DLD1 (cell line): ENCODE data around the gene CHRNG.

ENCODE experiments used
- in situ Hi-C: cut with HindIII; loops from 2 replicates; pipeline ENCODE4 v1.10.0; 2017; ENCODE audit warnings: low sequenced_read_pairs

CHRNG gene

DNA sequence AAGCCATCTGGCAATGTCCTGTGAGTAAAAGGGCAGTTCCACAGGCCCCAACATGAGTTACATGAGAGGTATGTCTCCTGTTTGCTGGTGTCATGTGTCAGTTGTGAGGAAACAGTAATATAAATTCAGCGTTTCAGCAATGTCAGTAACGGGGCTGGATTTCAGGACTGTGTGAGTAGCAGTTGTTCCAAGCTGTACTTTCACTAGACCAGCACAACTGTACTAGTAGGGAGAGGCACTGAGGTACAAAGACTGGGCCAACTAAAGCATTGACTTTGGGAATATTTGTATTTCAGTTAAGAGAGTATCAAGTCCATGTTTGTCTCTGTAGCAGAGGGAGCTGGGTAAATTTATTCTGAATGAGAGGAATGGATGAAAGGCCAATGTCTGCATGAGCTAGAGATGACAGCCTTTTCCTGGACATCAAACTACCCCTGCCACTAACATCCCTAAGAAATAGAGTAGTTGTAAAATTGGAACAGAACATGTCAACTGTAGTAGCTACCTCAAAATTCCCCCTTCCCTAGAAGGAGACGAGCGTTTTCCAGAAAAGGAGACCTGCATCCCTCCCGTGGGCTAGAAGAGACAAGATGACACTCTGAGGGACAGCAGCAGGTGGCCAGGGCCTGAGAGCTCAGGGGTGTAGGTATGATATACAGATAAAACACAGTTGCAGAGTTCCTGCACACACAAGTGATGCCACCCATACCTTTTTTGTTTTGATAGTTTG is 35.3 kb downstream of the CHRNG start:
- in situ Hi-C loops = loop anchor here (25.0 kb wide), 1 partner anchor 437 kb away; the partner anchor contains the start of gene NGEF

DNA sequence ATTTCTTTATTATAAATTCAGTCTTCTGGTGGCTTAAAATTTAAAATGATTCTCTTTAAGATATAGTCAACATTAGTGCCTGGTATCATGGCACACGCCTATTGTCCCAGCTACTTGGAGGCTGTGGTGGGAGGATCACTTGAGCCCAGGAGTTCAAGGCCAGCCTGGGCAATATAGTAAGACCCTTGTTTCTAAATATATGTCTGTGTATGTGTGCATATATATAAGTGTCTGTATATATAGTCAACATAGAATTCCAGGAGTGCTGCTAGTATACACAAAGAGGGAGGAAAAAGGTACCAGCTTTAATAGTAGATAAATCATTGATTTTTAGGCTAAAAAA is 35.9 kb downstream of the CHRNG start:
- in situ Hi-C loops = loop anchor here (25.0 kb wide), 1 partner anchor 437 kb away; the partner anchor contains the start of gene NGEF

DNA sequence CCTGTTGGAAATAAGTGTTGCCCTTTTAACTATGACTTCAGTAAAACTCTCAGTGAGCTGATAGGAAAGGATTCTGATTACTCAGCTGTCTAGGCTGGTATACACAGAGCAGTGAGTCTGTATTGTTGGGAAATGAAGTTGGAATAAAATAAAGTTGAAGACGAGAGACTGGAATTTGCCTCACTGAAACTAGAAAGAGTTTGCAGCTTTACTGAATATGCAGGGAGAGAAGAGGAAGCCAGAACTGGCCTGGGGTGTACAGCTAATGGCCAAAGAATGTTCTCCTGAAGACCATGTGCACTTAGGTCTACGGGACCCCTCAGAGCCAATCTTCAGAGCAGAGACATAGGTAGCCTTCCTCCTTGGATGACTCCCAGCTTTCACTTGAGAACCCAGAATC is 37.5 kb downstream of the CHRNG start:
- in situ Hi-C loops = loop anchor here (25.0 kb wide), 1 partner anchor 435 kb away; the partner anchor contains the start of gene NGEF

DNA sequence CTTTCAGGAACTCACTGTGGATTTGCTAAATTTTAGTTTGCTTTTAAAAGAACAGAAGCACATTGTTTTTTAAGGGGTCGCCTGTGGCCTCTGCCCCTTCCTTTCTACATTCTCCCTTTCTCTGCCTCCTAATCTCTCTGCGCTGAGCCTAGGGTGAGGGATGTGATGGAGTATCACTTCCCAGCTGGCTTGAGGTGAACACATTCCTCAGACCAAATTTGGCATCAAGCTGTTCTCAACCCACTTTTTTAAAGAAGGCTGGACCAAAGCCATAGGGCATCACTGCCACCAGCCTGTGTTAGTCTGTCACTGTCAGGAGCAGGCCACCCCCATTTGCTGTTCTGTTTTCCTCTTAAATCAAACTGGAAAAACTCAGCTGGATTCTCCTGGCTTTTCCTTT is 38.3 kb downstream of the CHRNG start:
- in situ Hi-C loops = loop anchor here (25.0 kb wide), 1 partner anchor 434 kb away; the partner anchor contains the start of gene NGEF

DNA sequence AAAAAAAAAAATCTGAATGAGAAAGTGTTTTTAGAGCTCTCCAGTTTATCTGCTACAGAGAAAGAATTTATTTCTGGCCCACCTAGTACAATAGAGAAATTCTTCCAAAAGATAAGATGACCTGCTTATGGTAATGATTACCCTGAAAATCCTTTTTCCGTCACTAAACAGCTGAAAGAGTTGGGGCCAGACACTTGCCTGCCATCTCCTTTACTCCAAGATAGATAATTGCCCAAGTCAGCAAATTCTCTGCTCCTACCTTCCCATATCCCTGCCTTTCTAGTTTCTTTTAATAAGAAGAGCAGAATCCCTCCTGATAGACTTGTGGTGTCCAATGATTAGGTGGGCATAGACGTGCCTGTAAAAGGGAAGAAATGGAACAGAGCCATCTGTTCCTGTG is 39.1 kb downstream of the CHRNG start:
- in situ Hi-C loops = loop anchor here (25.0 kb wide), 1 partner anchor 434 kb away; the partner anchor contains the start of gene NGEF

DNA sequence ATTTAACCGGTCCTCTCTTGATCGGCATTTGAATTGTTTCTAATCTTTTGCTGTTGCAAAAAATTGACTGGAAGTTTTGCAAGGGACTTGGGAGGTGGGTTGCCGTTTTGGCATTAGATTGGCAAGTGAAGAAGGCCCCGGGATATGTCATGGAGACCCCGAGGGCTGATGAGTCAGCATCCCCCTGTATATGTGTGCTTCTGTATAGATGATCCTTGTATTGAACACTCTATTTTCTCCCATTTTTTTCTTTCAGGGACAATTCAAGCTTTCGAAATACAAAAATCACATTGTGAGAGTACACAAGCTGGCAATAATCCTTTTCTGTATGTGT is 41.1 kb downstream of the CHRNG start:
- in situ Hi-C loops = loop anchor here (25.0 kb wide), 1 partner anchor 432 kb away; the partner anchor contains the start of gene NGEF

DNA sequence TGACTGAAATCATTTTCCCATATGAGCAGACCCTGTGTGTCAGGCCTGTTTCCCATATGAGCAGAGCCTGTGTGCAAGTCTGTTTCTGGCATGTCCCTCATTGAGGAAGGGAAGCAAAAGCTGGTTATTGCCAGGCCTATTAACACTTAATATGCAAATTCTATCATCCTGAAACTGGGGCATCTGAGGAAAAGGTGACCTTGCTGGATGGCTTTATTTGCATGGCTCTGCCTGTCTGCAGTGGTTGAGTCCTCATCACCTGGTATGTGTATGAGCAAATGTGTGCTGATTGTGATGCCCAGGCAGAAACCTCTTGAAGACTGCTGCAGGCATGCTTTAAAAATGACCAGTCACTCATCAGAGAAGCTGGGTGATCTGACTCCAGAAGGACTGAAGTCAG is 42.2 kb downstream of the CHRNG start:
- in situ Hi-C loops = loop anchor here (25.0 kb wide), 1 partner anchor 431 kb away; the partner anchor contains the start of gene NGEF

DNA sequence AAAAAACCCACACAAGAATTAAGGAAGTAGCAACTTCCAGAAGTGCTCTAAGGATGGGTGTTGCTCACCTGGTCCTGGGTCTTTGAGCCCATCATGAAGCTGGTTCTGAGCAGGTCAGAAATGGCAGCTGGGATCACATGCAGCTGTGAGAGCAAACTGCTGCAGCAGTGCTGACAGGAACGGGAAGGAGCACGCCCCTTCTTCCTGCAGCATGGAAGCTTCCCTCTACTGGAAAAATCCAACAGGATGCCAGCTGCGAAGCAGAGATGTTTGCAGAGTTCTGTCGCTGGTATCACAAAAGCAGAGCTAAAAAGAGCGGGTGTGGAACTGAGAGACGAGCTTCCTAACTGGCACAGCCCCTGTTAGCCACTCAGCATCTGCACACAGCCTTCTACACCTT is 44.7 kb downstream of the CHRNG start:
- in situ Hi-C loops = loop anchor here (25.0 kb wide), 1 partner anchor 428 kb away; the partner anchor contains the start of gene NGEF

DNA sequence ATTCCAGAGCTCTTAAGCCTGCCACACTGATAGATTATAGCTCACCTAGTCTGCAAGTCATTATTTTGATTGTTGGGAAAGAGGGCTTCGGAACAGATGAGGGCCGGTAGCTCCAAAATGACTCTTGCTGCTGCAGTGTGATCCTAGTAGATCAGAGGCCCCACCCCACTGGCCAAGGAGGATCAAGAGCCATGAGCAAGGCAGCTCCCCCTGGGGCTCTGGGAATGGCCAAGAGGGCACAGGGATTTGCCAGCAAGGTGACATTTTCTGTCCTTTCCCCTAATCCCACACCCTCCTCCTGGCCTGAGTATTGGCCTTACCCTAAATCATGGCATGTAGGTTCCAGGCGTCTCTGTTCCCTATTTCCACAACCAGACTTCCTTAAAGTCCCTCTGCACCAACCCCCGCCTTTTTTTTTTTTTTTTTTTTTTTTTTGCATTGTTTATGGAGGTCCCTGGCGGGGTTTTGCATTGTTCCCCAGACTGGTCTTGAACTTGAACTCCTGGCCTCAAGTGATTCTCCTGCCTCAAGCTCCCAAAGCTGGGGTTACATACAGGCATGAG is 47.5 kb downstream of the CHRNG start:
- in situ Hi-C loops = loop anchor here (25.0 kb wide), 1 partner anchor 425 kb away; the partner anchor contains the start of gene NGEF

DNA sequence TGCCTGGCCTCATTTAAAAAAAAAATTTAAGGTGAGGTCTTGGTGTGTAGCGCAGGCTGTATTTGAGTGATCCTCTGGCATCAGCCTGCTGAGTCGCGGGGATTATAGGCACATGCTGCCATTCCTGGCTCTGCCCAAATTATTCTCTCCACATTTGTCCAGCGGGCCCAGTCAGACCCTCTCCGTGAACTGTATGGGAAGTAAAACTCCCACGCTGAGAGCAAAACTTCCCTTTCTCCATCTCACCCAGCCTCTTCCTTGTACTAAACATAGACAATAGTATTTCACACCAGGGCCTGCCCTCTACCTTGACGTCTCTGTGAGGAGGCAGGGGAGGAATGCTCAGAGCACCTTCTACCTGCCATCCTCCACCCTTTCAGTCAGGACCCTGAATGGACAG is 48.0 kb downstream of the CHRNG start:
- in situ Hi-C loops = loop anchor here (25.0 kb wide), 1 partner anchor 425 kb away; the partner anchor contains the start of gene NGEF

DNA sequence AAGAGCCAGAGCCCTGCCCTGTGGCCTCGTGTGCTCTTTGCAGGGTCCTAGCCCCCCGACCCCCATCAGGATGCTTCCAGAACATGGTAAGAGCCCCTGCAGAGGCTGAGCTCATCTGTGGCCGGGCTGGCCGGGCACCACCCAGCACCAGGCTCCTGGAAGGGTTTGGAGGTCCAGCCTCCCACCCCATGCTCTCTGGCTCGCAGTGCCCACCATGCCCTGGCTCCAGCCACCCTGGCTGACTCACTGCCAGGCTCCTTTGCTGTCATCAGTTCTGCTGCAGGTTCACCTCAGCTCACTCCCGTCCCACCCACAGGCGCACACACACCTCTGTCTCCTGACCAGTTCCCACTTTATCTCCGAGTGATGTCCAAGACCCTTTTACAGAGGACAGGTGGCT is 48.5 kb downstream of the CHRNG start:
- in situ Hi-C loops = loop anchor here (25.0 kb wide), 1 partner anchor 424 kb away; the partner anchor contains the start of gene NGEF

DNA sequence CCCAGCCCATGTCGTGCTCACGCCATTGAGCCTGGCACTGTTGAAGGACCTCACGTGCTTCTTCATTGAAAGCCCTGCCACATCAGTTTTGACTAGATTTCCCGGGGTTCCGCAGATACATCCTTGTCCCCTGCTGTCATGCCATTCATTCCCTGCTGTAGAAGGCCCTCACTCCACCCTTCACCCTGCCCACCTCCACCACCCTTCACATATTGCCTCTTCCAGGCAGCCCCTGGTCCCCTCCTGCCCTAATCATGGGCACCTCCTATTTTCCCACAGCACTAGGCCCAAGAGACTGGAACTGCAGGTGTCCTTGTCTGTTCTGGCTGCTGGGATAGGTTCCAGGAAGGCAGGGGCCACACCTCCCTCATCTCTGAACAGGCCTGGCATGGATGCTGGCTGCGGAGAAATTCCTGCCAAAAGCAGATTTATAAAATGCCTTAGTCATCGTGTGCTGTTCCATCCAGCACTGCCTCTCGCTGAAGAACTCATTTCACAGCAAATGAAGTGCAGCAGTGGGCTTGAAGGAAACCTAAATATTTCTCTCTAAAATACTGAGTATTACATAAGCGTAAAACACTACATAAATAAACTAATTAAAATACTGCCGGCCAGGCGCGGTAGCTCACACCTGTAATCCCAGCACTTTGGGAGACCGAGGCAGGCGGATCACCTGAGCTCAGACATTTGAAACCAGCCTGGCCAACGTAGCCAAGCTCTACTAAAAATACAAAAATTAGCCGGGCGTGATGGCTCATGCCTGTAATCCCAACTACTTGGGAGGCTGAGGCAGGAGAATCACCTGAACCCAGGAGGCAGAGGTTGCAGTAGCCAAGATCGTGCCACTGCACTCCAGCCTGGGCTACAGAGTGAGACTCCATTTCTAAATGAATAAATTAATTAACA is 49.4 kb downstream of the CHRNG start:
- in situ Hi-C loops = loop anchor here (25.0 kb wide), 1 partner anchor 423 kb away; the partner anchor contains the start of gene NGEF

DNA sequence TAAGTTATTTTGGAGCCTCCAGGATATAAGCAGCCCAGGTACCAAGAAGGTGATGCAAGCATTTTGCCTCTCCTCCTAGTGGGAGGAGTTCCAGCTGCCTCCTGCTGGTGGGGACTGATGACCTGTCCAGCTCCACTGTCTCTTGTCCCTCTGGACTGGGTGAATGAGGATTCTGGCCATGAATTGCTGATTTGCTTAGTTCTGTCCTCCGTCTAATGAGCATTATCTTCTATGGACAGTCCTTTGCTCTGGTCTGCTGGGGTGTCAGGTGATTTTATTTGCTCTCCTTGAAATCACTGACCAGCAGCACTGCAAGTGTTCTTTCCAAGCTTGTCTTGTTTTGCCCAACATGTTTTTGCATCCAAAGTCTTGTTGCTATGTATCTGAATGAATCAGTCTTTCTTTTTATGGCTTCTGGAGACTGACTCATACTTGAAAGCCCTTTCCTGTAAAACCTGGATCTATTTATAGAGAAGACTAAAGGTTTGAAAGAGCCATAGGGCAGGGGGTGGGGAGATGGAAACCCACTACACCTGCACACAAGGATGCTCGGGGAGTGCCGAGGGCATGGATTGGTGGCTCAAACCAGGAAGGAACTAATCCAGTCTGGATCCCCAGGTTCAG is 53.4 kb downstream of the CHRNG start:
- in situ Hi-C loops = loop anchor here (25.0 kb wide), 1 partner anchor 419 kb away; the partner anchor contains the start of gene NGEF

DNA sequence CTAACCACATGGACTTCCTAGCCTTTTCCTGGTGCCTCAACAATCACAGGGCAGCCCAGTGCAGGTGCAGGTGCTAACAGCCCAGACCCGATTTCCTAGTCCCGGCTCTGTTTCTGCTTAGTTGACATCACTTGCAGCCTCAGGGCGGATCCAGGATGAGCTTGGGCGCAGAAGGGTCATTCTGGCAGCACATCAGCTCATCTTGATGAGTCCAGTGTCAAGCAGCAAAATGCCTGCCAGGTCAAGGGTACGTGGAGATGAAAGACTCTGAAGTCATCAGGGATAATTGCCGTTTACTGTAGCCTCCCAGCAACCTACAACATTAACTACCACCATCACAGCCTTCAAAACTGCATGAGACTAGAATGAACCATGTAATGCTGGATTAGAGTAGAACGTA is 54.5 kb downstream of the CHRNG start:
- in situ Hi-C loops = loop anchor here (25.0 kb wide), 1 partner anchor 418 kb away; the partner anchor contains the start of gene NGEF
